ENCODE measurements around the gene COPZ2.
"Not testable (repeated sequence)": the region's sequence is repeated elsewhere in the genome, so short reads cannot be mapped to it uniquely, and the experiment has no call there.

The COPZ2 gene

DNA sequence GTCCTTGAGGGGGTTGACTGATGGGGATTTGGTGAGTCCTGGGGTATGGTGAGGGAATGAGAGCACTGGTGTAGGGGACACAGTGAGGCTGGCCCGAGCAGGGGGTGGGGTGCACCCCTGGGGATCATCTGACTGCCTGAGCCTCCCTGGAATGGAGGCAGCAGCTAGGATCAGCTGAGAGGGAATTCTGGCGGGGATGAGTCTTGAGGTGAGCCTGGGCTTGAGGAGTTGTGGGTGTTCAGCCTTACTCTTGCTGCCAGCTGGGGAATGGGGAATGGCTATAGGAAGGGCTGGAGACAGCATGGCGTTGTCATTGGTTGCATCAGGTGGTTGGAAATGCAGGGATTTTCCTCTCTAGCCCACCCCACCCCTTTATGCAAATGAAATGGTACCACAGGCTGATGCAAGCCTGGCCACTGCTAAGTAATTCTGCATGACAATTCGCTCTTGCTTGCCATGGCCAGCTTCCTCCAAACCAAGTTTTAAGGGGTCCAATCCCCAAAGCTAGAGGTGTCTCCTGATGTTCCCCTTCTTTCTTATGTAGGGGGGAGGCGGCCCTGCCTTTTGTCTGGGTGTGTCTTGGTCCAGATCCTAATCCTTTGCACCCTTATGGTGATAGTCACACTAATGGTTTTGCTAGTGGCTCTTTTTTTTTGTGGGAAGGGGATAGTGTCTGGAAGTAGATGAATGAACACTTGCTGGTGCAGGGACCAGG, 18.1 kb upstream of the COPZ2 start:
- DNase-seq (ENCODE audit: low read depth), result no peak

DNA sequence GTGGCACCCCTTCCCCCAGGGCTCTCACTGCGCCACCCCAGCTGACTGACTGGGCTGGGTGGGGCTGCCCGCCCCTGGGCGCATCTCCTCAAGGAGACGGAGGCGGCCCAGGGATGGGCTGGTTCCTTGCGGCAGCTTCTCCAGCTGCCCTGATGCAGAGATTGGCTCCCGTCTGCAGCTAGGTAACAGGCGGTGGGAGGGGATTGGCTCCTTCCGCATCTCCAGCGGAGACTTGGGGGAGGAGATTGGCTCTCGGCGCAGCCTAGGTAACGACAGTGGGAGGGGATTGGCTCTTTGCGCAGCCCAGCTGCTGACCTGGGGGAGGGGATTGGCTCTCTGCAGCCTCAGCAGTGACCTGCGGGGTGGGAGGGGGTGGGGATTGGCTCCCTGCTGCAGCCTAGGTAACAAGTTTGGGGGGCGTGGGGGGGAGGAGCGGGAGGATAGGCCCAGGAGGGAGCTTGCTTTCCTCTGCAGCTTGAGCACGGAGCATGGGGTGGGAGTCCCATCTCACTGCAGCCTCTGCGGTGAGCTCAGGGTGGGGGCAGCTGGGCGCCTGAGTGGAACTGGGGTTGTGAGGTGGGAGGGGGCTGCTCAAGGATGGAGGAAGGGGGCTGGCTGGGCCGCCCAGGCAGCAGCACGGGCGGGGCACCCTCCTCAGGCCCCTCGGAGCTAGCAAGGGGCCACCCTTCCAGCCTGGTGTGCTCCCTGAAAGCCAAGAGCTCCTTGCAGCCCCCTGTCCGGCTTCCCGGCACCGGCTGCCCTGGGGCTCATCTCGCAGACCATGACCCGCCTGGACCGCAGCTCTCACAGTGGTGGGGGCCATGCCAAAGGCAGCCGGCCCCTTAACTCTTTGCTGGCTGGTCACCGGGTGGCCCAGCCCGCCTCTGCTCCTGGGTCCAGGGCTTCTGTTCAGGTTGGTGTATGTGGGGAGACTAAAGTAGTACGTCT, 16.9 kb upstream of the COPZ2 start:
- DNase-seq (ENCODE audit: low read depth), result no peak

DNA sequence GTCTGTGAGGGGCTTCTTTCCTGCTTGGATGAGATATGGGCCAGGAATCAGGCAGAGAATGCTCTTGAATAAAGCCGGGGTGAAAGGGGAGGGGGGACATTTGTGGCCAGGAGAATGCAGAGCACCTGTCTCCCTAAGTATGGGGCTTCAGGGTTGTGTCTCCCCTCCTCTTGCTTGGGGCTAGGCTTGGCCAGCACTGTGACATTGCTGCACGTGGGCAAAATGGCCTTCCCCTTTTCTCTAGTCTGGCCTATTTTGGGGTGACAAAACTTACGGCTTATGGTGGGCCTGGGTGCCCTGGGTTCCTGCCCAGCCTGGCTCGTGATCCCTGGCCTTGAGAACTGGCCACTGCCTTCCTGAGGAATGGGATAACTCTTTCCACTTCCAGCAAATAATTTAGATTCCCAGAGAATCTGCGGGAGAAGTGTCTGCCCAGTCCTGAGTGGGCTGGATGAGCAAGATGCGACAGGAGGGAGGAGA, 16.2 kb upstream of the COPZ2 start:
- DNase-seq (ENCODE audit: low read depth), result no peak

DNA sequence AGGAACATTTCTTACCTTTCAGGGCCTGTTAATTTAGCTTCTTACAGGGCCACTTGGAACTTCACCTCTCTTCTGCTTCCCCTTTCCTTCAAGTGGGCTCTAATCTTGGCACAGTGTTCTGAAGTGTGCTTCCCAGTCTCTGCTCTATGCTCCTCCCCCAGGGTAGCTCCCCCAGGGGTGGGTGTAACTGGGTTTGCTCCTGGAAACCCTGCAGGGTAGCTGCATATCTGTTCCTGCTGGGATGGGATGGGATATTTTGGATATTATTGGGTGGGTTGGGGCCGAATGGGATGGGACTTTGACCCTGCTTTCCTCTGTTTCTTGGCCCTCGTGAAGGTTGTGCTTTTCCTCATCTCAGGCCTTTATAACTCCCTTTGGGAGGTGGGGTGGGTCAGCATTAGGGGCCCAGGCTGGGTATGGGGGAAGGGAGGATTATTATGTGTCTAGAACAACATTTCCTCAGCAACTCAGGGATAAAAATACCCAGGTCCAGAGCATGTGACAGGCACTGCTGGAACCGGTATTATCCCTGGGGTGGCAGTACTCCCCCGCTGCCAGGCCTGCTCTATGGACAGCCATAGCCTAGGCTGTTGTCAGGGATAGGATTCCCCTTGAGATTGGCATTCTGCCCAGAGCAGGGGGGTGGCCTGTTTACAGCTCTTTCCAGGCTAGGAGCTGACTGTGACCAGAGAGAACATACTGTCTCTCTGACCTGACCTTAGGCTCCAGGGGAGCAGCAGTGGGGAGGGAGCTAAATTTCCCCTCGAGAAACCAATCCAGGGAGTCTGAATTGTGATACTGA, 15.6 kb upstream of the COPZ2 start:
- DNase-seq (ENCODE audit: low read depth), result no peak

DNA sequence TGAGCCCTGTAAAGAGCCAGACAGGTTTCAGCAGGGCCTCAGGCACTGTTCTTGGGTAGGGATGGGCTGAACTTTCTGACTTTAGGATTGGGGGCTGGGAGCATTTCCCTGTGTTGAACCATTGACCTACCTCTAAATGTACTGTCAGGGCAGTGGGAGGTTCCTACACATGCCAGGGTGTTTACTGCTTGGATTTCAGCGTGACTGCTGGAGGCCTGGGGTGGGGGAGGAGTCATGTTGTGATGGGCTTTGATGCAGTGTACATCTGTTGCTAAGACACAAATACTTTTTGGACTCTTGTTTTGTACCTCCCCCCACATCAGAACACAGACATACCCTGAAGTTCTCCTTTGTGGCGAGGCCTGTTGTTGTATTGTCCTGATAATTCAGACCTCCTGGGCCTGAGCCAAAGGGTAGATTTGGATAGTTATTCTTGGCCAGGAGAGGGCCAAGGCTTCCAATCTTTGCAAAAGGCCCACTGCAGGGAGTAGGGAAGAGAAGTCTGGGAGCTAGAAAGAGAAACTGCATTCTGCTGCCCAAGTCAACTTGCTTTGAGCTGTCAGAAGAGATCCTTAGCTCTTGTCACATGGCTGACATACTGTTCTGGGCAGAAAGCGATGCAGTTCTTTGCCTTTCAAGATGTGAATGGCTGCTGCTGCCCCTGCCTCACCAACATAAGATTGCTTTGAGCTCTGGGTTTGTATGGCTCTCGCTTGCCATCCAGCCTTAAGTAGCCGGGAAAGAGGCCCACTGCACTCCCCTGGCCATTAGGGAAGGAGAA, 14.3 kb upstream of the COPZ2 start:
- no peak for DNase-seq (ENCODE audit: low read depth)

DNA sequence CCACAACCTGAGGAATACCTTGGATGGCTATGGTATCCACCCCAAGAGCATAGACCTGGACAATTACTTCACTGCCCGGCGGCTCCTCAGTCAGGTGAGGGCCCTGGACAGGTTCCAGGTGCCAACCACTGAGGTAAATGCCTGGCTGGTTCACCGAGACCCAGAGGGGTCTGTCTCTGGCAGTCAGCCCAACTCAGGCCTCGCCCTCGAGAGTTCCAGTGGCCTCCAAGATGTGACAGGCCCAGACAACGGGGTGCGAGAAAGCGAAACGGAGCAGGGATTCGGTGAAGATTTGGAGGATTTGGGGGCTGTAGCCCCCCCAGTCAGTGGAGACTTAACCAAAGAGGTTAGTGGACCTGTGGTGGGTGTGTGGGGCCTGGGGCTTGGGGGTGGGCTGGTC, 13.7 kb upstream of the COPZ2 start:
- DNase-seq (ENCODE audit: low read depth), result no peak

DNA sequence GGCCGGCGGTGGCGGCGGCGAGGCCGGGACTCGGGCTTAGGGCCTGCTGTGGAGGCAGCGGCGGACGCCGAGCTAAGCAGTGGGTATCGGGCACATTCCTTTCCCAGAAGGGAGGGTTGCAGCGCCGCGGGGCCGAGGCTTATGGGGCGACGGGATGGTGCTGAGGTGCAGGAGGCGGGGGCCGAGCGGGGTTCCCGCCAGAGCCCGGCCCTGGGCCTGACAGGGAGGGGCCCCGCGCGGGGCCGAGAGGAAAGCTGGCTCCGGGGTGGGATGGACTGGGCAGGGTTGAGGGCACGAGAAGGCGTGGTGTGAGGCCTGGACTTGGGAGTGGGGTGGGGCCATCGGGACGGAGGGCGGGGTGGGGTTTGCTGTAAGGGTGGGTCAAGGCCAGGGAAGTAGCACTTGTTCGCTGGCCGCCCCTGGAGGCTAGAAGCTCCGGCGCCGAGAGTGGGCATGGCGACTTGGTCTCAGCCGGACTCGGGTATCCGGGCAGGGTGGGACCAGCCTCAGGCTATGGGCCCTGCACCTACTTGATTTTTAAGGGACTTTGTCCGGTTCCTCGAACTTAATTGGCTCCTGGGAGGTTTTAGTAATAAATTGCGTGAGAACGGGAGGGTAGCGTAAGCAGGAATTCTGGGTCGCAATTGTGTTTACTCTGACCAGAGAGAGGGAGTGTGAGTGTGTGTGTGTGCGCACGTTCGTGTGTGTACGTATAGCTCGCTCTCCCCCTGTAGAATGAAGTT, 11.0 kb upstream of the COPZ2 start:
- peak; percentile 81 for DNase-seq (ENCODE audit: low read depth)

DNA sequence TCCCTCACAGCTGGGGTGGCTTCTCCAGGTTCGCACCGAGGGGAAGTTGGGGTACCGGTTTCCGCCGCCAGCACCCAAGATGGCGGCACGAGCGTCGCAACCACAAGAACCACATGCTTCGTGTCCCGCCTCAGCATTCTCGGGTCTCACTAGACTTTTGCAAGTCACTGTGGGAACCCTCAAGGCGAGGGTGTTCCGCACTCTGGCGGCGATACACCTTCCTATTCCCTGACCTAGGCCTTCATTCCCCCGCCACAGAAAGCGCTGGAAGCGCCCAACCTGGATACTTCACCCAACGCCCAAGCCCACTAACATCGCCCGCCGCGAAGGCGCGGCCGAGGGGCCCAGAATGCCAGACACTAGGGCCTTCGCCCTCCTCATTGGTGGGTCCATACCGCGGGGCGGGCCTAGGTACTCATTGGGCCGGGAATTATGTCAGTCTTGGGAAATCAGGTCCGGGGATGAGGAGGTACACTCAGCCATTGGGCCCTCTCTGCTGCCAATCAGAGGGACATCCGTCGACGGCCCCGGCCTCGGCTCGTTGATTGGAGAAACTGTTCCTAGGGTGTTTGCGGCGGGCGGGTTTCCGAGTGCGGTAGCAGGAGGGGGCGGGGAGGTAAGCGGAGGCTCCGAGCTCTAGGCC, 10.3 kb upstream of the COPZ2 start, which contains the start of gene NFE2L1:
Gene NFE2L1, plus strand, starts transcription at position 619 of the 643 bp plus-strand sequence. CDS start 2,760 bp downstream, outside the sequence.
- DNase-seq (ENCODE audit: low read depth), result peak; percentile 98

DNA sequence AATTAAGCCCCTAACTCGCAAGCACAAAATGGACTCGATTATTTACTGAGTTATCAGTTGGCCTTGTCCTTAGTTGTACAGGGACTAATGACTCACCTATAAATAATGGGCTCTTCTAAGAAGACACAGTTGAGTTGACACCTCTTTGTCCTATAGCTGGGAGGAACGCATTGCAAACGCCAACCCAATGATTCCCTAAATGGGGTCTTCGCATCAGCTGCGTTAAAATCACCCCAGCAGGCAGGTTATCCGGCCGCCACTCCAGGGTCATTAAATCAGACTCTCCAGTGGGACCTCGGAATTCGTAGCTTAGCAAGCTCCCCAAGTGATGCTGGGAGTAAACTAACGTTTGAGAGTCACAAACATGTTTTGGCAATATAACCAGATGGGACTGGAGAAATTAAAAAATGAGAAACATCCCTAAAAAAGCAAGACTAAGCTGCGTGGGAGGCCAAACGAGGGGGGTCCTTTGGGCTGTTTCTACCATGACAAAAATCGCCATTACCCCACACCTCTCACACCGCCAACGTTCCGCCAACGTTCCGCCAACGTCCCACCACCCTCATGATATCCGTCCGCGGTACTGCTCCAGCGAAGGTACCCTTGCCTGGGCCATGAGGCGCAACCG, 9.6 kb upstream of the COPZ2 start:
- no peak for DNase-seq (ENCODE audit: low read depth)

DNA sequence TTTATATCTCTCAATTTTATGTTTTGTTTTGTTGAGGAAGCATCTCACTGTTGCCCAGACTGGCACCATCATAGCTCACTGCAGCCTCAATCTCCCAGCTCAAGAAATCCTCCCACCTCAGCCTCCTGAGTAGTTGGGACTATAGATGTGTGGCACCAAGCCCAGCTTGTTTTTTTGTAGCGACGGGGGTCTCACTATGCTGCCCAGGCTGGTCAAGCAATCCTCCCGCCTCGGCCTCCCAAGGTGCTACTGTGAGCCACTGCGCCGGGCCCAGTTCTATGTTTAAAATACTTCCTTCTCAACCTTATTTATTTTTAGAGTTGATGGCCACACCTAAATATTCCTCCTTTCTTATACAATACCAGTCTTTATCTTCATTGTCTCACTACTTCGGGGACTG, 8.7 kb upstream of the COPZ2 start:
- no peak for DNase-seq (ENCODE audit: low read depth)

DNA sequence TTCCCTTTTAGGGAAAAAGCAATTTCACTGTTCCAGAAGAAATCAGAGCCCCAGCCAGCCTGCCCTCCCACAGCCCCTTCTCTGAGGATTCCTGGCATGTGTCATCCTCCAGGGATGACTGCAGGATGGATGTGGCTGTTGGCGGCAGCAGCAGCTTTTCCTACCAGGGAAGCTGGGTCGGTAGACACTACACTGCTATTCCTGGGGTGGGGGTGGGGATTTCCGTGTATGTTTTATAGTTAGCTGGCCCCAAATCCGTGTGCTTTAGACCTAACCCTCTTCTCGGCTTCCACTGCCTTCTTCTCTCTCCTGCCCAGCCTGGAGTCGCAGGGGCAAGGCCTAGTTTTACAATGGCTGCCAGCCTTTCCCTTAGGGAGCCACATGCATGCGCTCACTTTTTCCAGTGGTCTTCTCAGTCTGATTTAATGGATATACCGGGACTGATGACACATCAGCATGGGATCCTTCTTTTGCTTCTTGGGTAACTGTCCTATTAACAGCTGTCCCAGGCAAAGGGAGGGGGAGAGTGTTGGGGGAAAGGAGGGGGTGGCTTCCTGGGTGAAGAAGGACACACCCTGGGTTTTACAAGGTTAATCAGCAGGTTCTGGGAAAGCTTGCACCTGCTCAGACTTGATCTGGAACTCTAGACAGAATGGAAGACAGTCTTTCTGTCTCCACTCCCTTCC, 7.9 kb upstream of the COPZ2 start:
- DNase-seq (ENCODE audit: low read depth), result no peak

DNA sequence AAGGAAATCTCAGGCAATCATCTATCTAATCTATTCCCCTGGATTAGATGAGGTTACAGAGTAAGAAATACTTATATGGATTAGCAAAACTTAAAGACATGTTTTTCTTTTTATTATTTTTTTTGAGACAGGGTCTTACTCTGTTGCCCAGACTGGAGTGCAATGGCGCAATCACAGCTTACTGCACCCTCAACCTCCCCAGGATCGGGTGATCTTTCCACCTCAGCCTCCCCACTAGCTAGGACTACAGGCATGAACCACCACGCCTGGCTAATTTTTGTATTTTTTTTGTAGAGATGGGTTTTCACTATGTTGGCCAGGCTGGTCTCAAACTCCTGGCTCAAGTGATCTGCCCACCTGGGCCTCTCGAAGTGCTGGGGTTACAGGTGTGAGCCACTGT, 7.3 kb upstream of the COPZ2 start:
- no peak for DNase-seq (ENCODE audit: low read depth)

DNA sequence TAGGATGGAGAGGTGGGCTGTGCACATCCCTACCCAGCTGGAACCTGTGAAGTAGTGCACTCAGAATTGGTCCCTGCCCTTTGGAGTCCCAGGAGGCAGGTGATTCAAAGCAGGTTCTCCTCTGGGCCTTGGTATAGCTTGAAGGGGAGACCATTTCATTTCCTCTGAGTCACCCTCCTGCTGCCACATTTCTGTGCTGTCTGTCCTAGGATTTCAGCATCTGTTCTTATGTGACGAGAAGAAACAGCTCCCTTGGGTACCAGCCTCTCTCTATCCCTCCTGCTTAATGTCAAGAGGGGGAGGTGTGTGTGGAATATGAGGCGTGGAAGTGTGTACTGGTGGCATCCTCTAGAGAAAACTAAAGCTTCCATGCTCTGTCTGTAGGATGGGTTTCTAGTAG, 5.6 kb upstream of the COPZ2 start:
- DNase-seq (ENCODE audit: low read depth), result no peak

DNA sequence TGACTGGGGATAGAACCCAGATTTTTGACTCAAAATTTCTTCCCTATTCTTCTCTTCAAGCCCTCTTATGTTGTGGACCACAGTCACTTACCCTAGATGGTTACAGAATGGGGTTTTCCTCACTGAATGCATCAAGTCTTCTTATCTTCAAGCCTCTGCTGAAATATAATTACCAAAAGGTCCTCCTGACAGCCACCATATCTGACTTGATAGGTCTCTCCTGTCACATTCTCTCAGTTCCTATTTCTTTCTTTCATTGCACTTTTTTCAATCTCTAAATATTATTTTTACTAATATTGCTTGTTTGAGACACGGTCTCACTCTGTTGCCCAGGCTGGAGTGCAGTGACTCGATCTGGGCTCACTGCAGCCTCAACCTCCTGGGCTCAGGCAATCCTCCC, 1.1 kb upstream of the COPZ2 start:
- DNase-seq (ENCODE audit: low read depth), result no peak

DNA sequence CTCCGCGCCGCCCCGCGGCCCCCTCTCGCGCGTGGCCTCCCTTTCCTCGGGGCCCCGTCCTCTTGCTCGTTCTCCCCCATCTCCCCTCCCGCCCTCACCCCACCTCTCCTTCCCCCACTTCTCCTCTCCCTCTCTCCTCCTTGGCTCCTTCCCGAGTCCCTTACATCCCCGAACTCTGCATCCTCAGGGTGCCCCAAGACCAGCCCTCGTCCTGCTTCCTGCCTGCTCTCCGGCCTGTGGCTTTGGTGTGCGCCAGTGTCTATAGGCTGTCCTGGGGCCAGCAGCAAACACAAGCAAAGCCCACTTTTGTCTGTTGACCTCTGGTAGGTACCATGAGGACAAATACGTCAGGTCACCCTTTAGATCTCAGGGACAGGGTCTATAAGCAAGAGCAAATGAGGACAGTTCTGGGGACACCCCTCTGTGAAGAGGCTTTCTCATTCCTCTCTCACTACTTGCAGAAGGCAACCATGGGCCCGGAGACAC, 284 bp upstream of the COPZ2 start:
- no peak for DNase-seq (ENCODE audit: low read depth)

DNA sequence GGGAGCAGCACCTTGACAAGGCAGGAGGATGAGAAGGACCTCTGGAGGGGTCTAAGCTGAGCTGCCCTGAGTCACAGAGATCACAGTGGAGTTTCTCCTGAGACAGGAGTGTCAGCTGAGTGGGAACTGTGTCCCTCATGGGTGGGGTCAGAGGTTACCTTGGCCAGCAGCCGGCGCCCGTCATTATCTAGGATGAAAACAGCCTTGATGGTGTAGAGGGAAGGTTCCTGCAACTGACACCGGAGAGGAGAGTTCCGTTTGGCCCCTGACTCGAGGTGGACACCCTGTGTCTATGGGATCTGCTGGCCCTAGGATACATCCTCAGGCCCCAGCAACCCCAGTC, 933 bp downstream of the COPZ2 start:
- DNase-seq (ENCODE audit: low read depth), result no peak

DNA sequence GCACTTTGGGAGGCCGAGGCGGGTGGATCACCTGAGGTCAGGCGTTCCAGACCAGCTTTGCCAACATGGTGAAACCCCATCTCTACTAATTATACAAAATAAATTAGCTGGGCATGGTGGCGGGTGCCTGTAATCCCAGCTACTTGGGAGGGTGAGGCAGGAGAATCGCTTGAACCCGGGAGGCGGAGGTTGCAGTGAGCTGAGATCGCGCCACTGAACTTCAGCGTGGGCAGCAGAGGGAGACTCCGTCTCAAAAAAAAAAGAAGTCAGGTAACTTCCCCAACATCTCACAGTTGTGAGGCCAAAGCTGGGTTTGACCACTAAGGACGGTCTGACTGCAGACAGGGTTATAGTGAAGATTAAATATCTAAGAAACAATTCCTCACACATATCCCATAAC, 2.9 kb downstream of the COPZ2 start:
- DNase-seq (ENCODE audit: low read depth), result not testable (repeated sequence)

DNA sequence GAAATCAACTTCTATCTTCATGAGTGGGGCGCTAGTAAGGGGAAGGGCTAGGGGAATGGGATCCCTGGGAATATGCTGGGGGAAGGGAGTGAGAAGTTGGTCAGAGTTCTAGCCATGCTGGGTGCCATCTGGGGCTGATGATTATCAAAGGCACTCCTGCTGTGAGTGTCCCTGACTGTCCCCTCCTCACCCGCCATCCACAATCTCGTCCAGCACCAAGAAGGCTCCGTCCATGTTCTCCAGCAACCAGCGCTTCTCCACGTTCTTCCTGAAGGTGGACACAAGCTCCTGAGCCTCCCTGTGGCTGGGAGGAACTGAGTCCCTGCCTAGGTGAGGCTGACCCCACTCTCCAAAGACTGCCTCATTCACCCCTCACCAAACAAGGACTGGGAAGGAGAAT, 5.6 kb downstream of the COPZ2 start:
- DNase-seq (ENCODE audit: low read depth), result no peak

DNA sequence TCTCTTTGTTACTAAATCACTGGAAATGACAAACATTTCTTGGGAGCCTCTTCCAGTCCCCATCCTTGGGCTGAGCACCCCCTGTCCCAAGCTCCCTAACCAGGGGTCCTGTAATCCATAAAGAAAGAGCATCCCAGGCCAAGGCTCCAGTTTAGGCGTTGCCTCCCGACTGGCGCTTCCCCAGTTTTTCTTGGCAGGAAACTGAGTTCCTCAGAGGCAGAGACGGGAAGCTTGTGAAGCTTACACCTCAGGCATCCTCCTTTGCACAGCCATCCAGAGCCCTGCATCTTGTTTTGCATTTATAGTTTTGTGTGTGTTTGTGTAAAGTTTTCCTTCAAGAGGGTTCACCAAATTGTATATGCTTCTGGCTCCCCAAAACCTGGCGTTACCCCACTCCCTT, 7.1 kb downstream of the COPZ2 start:
- no peak for DNase-seq (ENCODE audit: low read depth)

Data from HS-5 (cell line).